Loucy (cell line): Measurements from ENCODE around the gene NAT16.

Experiments
- H2AFZ ChIP-seq: fragments of 200-600 bp; sonication (generic); 2 replicates; pipeline ENCODE4 v1.6.0; 2016; ENCODE audit warnings: antibody characterized with exemption, mild to moderate bottlenecking, low read length, moderate library complexity
- H3F3A ChIP-seq: fragments of 200-600 bp; 2 replicates; pipeline ENCODE4 v1.6.0; 2016; ENCODE audit warnings: antibody characterized with exemption, low read depth, mild to moderate bottlenecking
- H3K27me3 ChIP-seq: fragments of 200-600 bp; sonication (generic); 2 replicates; pipeline ENCODE4 v1.6.1; 2014; ENCODE audit warnings: low read length, mild to moderate bottlenecking; ENCODE audit not compliant: insufficient read depth, poor library complexity, severe bottlenecking
- H3K36me3 ChIP-seq: fragments of 200-600 bp; sonication (generic); 2 replicates; pipeline ENCODE4 v1.6.1; 2016; ENCODE audit warnings: low read length; ENCODE audit not compliant: insufficient read depth
- H3K4me1 ChIP-seq: fragments of 200-600 bp; sonication (generic); 2 replicates; pipeline ENCODE4 v1.5.1; 2014; ENCODE audit warnings: low read length, mild to moderate bottlenecking; ENCODE audit not compliant: insufficient read depth, poor library complexity, severe bottlenecking
- H3K4me2 ChIP-seq: fragments of 200-600 bp; sonication (generic); 2 replicates; pipeline ENCODE4 v1.6.0; 2014; ENCODE audit warnings: antibody characterized with exemption, low read length, low read depth, mild to moderate bottlenecking; ENCODE audit not compliant: poor library complexity, severe bottlenecking
- H3K4me3 ChIP-seq: fragments of 200-600 bp; sonication (generic); 2 replicates; pipeline ENCODE4 v1.5.1; 2014; ENCODE audit warnings: low read length, mild to moderate bottlenecking, mixed read lengths; ENCODE audit not compliant: poor library complexity, severe bottlenecking
- H3K79me2 ChIP-seq: fragments of 200-600 bp; sonication (generic); 2 replicates; pipeline ENCODE4 v1.6.1; 2014; ENCODE audit warnings: low read length; ENCODE audit not compliant: insufficient read depth
- H3K9ac ChIP-seq: fragments of 200-600 bp; sonication (generic); 2 replicates; pipeline ENCODE4 v1.6.0; 2014; ENCODE audit warnings: mild to moderate bottlenecking, low read depth, low read length, moderate library complexity; ENCODE audit not compliant: poor library complexity, severe bottlenecking
- H3K9me2 ChIP-seq: fragments of 200-600 bp; sonication (generic); replicated peaks from 2 replicates; pipeline ENCODE4 v1.6.1; 2016; ENCODE audit warnings: low read depth, low read length, mixed read lengths
- H3K9me3 ChIP-seq: fragments of 200-600 bp; sonication (generic); 2 replicates; pipeline ENCODE4 v1.6.1; 2014; ENCODE audit warnings: mild to moderate bottlenecking, antibody characterized with exemption, low read length, low read depth; ENCODE audit not compliant: insufficient read depth
- H4K20me1 ChIP-seq: fragments of 200-600 bp; sonication (generic); 2 replicates; pipeline ENCODE4 v1.6.0; 2014; ENCODE audit warnings: antibody characterized with exemption, low read length, mild to moderate bottlenecking; ENCODE audit not compliant: insufficient read depth, poor library complexity, severe bottlenecking
- CTCF ChIP-seq: fragments of 200-600 bp; sonication (generic); conservative IDR thresholded peaks from 2 replicates; pipeline ENCODE4 v1.5.1; 2014; ENCODE audit warnings: mild to moderate bottlenecking, antibody characterized with exemption, low read length
- EZH2phosphoT487 ChIP-seq: fragments of 200-600 bp; IDR thresholded peaks from 2 replicates; pipeline ENCODE4 v1.6.1; 2018; ENCODE audit warnings: antibody characterized with exemption, mild to moderate bottlenecking, moderate library complexity, borderline replicate concordance

The NAT16 gene

DNA sequence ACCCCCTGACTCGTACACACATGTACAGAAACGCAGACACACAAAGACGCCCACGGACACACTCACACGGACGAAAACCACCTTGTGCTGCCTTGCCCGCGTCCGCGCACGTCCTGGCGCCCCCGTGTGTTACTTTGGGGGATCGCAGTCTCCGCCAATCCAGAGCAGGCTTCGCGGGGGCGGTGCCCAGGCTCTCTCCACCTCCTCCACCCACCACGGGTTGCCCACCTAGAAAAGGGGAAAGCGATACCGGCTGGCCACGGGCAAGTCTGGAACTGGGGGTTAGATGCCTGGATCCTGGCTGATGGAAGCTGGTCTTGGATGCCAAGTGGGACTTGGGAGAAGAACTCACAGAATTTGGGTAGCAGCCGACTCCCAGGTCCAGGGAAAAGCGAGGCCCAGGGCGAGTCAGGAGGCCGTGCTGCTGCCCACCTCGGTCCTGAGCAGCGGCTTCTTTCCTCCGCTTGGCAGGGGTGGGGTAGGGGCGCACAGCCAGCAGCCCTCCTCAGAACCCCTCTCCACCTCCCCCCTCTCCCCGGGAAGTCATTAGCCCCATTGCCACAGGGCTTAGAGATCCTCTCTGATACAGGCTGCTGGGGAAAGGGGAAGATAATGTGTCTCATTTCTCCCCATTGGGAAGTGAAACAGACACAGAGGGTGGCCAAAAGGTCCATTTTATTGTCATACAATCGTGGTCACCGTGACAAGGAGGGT lies 10.1 kb downstream of the NAT16 start:
- peak; percentile 92 for TF ChIP-seq CTCF
- no peak for TF ChIP-seq EZH2phosphoT487
- Histone ChIP-seq H3F3A (no peaks in the 10 kb centered on the region), H4K20me1 (peaks cover 6% of the 10 kb centered on the region), H3K36me3 (no peaks in the 10 kb centered on the region), H3K9ac (peak overlapping the region; percentile 8), H3K4me2 (peak overlapping the region; percentile 82), H3K27me3 (no peaks in the 10 kb centered on the region), H3K9me3 (no peaks in the 10 kb centered on the region), H3K4me3 (peak overlapping the region; percentile 61), H3K4me1 (peaks cover 41% of the 10 kb centered on the region), H3K9me2 (no peaks in the 10 kb centered on the region), H2AFZ (peak overlapping the region; percentile 78), H3K79me2 (no peaks in the 10 kb centered on the region)

DNA sequence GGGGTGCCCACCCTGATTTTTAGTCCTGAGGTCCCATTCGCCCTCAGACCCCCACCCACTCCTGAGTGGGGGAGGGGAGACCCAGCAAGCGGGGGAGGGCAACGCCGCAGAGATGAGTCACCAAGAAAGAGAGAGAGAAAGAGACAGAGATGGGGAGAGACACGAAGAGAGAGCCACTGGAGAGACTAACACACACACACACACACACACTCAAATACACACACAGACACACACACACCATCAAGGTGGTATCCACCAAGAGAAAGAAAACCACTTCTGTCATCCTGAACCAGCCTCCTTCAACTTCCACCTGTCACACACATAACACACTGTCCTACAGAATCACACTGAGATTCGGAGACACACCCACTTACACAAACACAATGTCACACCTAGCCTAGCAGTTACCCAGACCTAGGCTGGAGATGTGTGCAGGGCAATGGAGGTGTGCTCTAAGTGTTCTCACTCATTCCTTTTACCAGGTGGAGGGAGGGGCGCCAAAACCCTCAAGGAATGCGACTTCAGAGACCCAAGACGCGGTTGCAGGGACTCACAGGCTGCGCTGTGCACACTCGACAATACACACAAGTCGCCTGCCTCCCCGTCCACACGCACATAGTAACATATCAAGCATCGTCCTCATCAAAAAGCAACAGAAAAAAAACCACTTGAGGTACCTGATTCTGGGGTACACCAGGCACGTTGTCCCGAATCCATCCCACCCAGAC lies 10.8 kb downstream of the NAT16 start:
- Histone ChIP-seq H3K36me3 (no peaks in the 10 kb centered on the region), H2AFZ (peak overlapping the region; percentile 78), H3K9me2 (no peaks in the 10 kb centered on the region), H3F3A (no peaks in the 10 kb centered on the region), H3K4me1 (peaks cover 41% of the 10 kb centered on the region), H3K9ac (no peak overlapping the region), H3K4me3 (peak overlapping the region; percentile 61), H4K20me1 (peaks cover 10% of the 10 kb centered on the region), H3K27me3 (no peaks in the 10 kb centered on the region), H3K4me2 (peak overlapping the region; percentile 82), H3K79me2 (0 out of 2 replicates have a peak, but pooled peaks cover 2% of the 10 kb centered on the region), H3K9me3 (no peaks in the 10 kb centered on the region)
- TF ChIP-seq EZH2phosphoT487, result no peak
- no peak for TF ChIP-seq CTCF

- H3K9ac ChIP-seq, result no peak overlapping the region
- no peak overlapping the region for H3K4me3 ChIP-seq
Measured at GRCh38 chr7:101168412-101169049, 11.6 kb downstream of the NAT16 start.

More at GRCh38 chr7:101168412-101169049, 11.6 kb downstream of the NAT16 start:
- H3K27me3 ChIP-seq, result no peaks in the 10 kb centered on the region
- no peaks in the 10 kb centered on the region for H3K9me2 ChIP-seq
- H3K36me3 ChIP-seq, result no peaks in the 10 kb centered on the region
- peaks cover 41% of the 10 kb centered on the region for H3K4me1 ChIP-seq
- peaks cover 16% of the 10 kb centered on the region for H4K20me1 ChIP-seq
- H3K9me3 ChIP-seq, result no peaks in the 10 kb centered on the region
- H3K4me2 ChIP-seq, result no peak overlapping the region
- 0 out of 2 replicates have a peak, but pooled peaks cover 6% of the 10 kb centered on the region for H3K79me2 ChIP-seq
- no peak overlapping the region for H2AFZ ChIP-seq
- TF ChIP-seq CTCF (no peak), EZH2phosphoT487 (no peak)
- H3F3A ChIP-seq, result no peaks in the 10 kb centered on the region
